HEK293T (cell line): ENCODE measurements around the gene SUPT20HL2.
"Not testable (repeated sequence)": the region's sequence is repeated elsewhere in the genome, so short reads cannot be mapped to it uniquely, and the experiment has no call there.

Source experiments
- CTCF ChIA-PET: fragments of 350-600 bp; formaldehyde crosslinking; extraction: SDS; loops from one replicate; lab custom pipeline; 2021; ENCODE audit warnings: antibody characterized with exemption, inconsistent platforms; lab: Yijun Ruan, JAX
- POLR2A ChIA-PET: fragments of 350-600 bp; formaldehyde crosslinking; extraction: SDS; loops from one replicate; lab custom pipeline; 2020; ENCODE audit warnings: antibody characterized with exemption, inconsistent platforms; lab: Yijun Ruan, JAX
- DNase-seq: peaks from one replicate; pipeline ENCODE4 v3.0.0; 2012; ENCODE audit warnings: mixed read lengths; ENCODE audit errors: extremely low spot score
- ARNT ChIP-seq: fragments of 450-650 bp; IDR thresholded peaks from 2 replicates; pipeline ENCODE4 v1.6.1; 2017; ENCODE audit warnings: mild to moderate bottlenecking
- BHLHE40 ChIP-seq: fragments of 450-650 bp; IDR thresholded peaks from 2 replicates; pipeline ENCODE4 v1.6.1; 2016; ENCODE audit warnings: mild to moderate bottlenecking, moderate library complexity, borderline replicate concordance
- CTBP1 ChIP-seq: fragments of 450-650 bp; IDR thresholded peaks from 2 replicates; pipeline ENCODE4 v1.6.1; 2016; ENCODE audit warnings: borderline replicate concordance
- ELF4 ChIP-seq: fragments of 450-650 bp; IDR thresholded peaks from 2 replicates; pipeline ENCODE4 v1.6.1; 2017; ENCODE audit warnings: antibody characterized with exemption
- FOXA1 ChIP-seq: fragments of 450-650 bp; IDR thresholded peaks from 2 replicates; pipeline ENCODE4 v1.6.1; 2016; ENCODE audit warnings: mild to moderate bottlenecking
- FOXK2 ChIP-seq: fragments of 450-650 bp; IDR thresholded peaks from 2 replicates; pipeline ENCODE4 v1.6.1; 2016; ENCODE audit warnings: mild to moderate bottlenecking
- FOXM1 ChIP-seq: fragments of 450-650 bp; IDR thresholded peaks from 2 replicates; pipeline ENCODE4 v1.6.1; 2017; ENCODE audit warnings: mild to moderate bottlenecking, borderline replicate concordance
- HDGF ChIP-seq: fragments of 450-650 bp; IDR thresholded peaks from 2 replicates; pipeline ENCODE4 v1.6.1; 2017; ENCODE audit warnings: antibody characterized with exemption, borderline replicate concordance
- L3MBTL2 ChIP-seq: fragments of 450-650 bp; conservative IDR thresholded peaks from 2 replicates; pipeline ENCODE4 v1.6.1; 2016; ENCODE audit warnings: mild to moderate bottlenecking
- LEF1 ChIP-seq: fragments of 450-650 bp; IDR thresholded peaks from 2 replicates; pipeline ENCODE4 v1.6.1; 2017; ENCODE audit warnings: mild to moderate bottlenecking, borderline replicate concordance
- NFRKB ChIP-seq: fragments of 450-650 bp; IDR thresholded peaks from 2 replicates; pipeline ENCODE4 v1.6.1; 2016; ENCODE audit warnings: mild to moderate bottlenecking, moderate library complexity
- SP1 ChIP-seq: fragments of 450-650 bp; IDR thresholded peaks from 2 replicates; pipeline ENCODE4 v1.6.1; 2017
- SUZ12 ChIP-seq: fragments of 450-650 bp; IDR thresholded peaks from 2 replicates; pipeline ENCODE4 v1.6.1; 2016; ENCODE audit warnings: mild to moderate bottlenecking
- TARDBP ChIP-seq: fragments of 450-650 bp; IDR thresholded peaks from 2 replicates; pipeline ENCODE4 v1.6.1; 2016
- ZNF384 ChIP-seq: fragments of 450-650 bp; IDR thresholded peaks from 2 replicates; pipeline ENCODE4 v1.6.1; 2016
- TF ChIP-seq, protein P1 (sequence below): fragments of 450-650 bp; IDR thresholded peaks from 2 replicates; pipeline ENCODE4 v1.6.1; 2016

SUPT20HL2 gene

DNA sequence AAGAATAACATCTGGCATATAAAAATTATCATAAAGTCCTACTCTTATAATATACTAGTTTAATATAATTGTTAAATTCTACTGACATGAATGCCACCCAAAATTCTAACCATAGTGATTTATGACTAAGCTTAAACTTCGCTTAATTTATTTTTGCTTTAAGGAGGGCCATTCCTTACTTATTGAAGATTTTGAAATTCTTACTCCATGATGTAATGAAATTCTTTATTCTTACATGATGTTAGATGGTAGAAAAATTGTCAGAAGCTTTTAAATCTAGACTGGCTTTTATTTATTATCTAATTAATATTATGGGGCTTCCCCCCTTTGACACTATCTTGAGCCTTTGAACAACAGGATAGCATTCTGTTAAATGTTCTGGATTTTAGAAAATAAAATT lies 19.5 kb upstream of the SUPT20HL2 start:
- CTCF ChIA-PET, result interaction anchor here (0.7 kb wide), 1 partner anchor 38 kb away, joined by 4 read pairs; no protein-coding TSS in a partner anchor
- no peak for DNase-seq
- POLR2A ChIA-PET, result no interaction called here
- TF ChIP-seq FOXK2 (no peak), ELF4 (no peak)

DNA sequence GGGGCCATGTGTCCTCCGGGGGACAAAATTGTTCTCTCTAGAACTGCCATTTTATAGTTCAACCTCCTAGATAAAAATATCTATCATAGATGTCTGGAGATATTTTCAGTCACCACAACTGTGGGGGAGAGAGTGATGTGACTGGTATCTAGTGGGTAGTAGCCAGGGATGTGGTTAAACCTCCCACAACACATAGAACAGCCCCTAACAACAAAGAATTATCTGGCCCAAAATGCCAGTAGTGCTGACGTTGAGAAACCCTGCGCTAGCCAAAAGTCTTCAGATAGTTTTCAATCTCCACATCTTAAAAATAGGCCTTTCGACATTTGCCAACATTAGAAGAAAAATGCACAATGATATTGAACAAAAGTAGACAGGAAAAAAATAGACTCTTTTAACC lies 19.0 kb upstream of the SUPT20HL2 start:
- CTCF ChIA-PET, result no interaction called here
- POLR2A ChIA-PET, result no interaction called here
- DNase-seq, result no peak
- no peak for TF ChIP-seq TARDBP

DNA sequence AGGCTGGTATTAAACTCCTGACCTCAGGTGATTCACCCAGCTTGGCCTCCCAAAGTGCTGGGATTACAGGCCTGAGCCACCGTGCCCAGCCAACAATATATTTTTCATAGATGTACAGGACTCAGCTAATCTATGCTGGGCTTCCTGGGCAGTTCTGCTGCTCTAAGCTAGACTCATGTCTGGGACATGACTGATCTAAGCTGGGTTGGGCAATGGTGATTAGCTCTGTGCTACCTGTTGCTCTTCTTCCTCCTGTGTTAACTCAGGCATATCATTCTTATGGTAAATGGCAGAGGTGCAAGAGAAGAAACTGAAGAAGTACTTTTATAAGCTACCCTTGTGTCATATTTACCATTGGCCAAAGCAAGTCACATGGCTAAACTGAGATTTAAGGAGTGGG lies 11.4 kb upstream of the SUPT20HL2 start:
- TF ChIP-seq, protein P1, sequence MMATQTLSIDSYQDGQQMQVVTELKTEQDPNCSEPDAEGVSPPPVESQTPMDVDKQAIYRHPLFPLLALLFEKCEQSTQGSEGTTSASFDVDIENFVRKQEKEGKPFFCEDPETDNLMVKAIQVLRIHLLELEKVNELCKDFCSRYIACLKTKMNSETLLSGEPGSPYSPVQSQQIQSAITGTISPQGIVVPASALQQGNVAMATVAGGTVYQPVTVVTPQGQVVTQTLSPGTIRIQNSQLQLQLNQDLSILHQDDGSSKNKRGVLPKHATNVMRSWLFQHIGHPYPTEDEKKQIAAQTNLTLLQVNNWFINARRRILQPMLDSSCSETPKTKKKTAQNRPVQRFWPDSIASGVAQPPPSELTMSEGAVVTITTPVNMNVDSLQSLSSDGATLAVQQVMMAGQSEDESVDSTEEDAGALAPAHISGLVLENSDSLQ, result no peak
- no peak for TF ChIP-seq FOXM1
- no peak for TF ChIP-seq ARNT
- no peak for TF ChIP-seq L3MBTL2
- no peak for TF ChIP-seq SP1
- TF ChIP-seq NFRKB, result no peak
- TF ChIP-seq ZNF384, result no peak
- no peak for TF ChIP-seq SUZ12
- TF ChIP-seq FOXA1, result no peak
- TF ChIP-seq CTBP1, result no peak
- no peak for TF ChIP-seq LEF1
- TF ChIP-seq BHLHE40, result no peak
- no peak for TF ChIP-seq FOXK2
- TF ChIP-seq HDGF, result no peak
- no peak for TF ChIP-seq ELF4
- no peak for TF ChIP-seq TARDBP
- no peak for DNase-seq
- POLR2A ChIA-PET, result no interaction called here
- CTCF ChIA-PET, result no interaction called here

DNA sequence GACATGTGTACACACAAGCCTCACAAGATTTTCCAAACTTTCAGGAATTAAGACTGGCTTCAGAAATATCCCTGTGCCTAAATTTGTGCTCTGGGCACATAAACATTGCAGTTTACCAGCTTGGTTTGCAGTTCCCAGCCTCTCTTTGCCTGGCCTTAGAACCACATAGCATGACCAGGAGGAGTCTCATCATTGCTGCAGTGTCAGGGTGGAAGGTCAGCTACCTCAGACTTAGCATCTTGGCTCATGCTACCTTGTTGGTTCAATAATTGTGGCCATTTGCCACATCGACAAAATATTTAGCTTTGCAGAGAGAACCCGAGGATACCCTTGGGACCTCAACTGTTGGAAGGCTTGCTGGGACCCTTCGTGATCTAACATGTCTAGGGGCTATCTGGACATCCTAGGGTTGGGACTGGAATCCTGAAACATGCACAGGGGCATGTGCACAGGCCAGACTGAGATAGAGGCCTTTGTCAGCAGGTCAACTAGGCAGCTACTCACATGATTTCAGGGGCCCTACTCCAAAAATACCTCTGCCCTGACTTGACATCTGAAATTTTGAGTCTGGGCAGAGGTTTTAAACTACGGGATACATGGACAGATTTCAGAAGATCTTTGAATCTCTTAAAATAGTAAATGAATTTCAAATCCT lies 8.0 kb upstream of the SUPT20HL2 start:
- CTCF ChIA-PET, result no interaction called here
- TF ChIP-seq L3MBTL2 (no peak), BHLHE40 (no peak)
- TF ChIP-seq, protein P1, result no peak
- no peak for DNase-seq
- POLR2A ChIA-PET, result no interaction called here

DNA sequence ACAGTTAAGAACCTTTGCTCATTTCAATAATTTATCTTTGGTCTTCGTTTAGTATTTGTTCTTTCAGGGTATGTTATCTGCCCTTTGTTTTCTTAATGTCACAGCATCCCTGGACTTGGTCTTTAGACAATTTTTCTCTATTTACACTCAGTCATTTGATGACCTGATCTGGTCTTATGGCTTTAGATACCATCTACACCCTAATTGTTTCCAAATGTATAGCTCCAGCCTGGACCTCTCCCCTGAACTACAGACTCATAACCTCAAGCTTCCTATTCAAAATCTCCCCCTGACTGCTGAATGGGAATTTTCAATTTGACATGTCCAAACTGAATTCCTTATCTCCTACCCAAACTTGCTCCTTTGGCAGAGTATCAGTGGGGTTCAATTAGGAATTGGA lies 3.7 kb upstream of the SUPT20HL2 start:
- ChIA-PET CTCF (no interaction called here), POLR2A (no interaction called here)
- DNase-seq, result no peak
- TF ChIP-seq SUZ12 (no peak), BHLHE40 (no peak), FOXM1 (no peak), NFRKB (no peak), ZNF384 (no peak), SP1 (no peak), ELF4 (no peak), TARDBP (no peak), HDGF (no peak), L3MBTL2 (no peak), LEF1 (no peak), ARNT (no peak), FOXA1 (no peak), FOXK2 (no peak), CTBP1 (no peak)
- TF ChIP-seq, protein P1, result no peak

DNA sequence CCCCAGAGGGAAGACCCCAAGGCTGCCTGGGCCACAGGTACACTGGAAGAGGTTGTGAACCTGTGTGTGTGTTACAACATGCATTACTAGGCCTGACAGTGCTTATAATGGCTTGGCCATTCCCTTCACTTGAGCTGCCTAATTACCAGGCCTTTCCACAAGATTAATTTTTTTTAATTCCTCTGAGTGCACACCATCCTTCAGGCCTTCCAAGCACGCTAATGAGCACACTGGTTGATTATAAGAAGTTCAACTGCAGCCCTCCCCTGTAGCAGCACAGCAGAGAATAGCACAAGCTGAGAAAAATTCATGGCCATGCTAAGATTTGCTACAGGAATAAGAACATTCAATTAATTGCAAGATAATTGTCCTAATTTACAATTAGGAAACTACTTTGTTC lies 2.2 kb upstream of the SUPT20HL2 start:
- no peak for DNase-seq
- CTCF ChIA-PET, result no interaction called here
- POLR2A ChIA-PET, result no interaction called here
- TF ChIP-seq LEF1, result no peak
- TF ChIP-seq L3MBTL2, result no peak
- no peak for TF ChIP-seq TARDBP
- no peak for TF ChIP-seq ELF4
- TF ChIP-seq CTBP1, result no peak
- TF ChIP-seq SP1, result no peak
- TF ChIP-seq HDGF, result no peak
- TF ChIP-seq FOXK2, result no peak
- TF ChIP-seq NFRKB, result no peak
- no peak for TF ChIP-seq FOXA1
- no peak for TF ChIP-seq ARNT

DNA sequence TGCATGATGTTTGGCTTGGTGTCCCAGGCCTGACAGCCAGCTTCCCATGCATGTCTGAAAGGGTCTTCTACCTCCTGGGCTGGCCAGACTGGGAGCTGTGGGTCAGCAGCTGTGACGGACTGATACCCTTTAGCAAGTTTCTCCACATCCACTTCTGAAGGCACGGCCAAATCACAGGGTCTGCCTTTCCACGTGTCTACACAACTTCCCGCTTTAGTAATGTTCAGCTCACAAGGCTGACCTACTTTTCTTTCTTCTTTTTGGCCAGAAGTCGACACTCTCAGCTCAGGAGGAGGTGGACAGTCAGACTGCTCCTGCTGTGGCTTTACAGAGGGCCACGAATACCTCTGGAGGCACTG lies 1.6 kb downstream of the SUPT20HL2 start:
- DNase-seq, CTCF ChIA-PET, POLR2A ChIA-PET: not testable (repeated sequence)

DNA sequence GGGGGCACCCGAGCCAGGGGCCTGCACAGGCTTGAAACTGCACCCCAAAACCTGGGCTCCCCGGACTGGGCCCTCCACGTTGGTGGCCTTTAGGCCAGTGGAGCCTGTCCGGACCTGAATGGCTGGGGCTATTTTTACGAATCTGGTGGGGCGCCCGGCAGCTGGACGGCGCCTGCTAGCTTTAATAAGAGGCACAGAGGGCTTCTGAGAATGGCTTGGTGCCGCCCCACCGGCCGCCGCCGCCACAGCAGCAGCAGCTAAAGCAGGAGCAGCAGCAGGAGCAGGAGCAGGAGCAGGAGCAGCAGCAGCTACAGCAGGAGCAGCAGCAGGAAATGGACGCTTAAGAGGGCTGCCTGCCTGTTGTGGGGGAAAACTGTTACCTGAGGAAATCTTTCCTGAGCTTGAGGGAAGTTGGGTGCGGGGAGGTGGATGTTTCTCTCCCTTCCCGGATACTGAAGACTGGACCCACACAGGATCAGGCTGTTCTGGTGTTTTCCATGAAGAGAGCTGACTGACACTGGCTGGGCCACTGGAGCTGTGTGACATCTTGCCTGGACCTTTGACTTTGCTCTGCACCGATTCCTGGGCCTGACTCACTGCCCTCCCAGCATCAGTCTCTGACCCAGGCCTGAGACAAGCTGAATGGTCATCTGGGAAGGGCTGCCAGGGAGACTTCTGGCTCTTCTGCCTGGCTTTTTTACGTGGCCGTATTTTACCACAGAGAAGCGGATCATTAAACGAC lies 2.2 kb downstream of the SUPT20HL2 start:
- CTCF ChIA-PET, POLR2A ChIA-PET, DNase-seq: not testable (repeated sequence)

DNA sequence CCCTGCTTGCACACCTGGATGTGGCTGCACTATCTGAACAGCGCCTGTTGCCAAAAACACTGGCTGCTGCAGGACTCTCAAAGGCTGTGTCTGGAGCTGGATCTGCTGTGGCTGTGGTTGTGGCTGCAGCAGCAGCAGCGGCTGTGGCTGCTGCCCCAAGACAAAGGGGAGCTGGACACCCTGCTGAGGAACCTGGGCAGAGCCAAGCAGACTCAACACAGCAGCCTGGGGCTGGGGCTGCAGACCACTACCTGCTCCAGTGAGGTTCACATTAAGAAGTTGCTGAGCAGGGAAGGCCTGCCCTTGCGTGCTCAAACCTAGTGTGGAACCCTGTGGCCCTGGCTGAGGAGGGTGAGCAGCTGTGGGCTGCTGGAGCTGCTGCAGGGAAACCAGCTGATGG lies 3.0 kb downstream of the SUPT20HL2 start:
- DNase-seq, POLR2A ChIA-PET, CTCF ChIA-PET: not testable (repeated sequence)

DNA sequence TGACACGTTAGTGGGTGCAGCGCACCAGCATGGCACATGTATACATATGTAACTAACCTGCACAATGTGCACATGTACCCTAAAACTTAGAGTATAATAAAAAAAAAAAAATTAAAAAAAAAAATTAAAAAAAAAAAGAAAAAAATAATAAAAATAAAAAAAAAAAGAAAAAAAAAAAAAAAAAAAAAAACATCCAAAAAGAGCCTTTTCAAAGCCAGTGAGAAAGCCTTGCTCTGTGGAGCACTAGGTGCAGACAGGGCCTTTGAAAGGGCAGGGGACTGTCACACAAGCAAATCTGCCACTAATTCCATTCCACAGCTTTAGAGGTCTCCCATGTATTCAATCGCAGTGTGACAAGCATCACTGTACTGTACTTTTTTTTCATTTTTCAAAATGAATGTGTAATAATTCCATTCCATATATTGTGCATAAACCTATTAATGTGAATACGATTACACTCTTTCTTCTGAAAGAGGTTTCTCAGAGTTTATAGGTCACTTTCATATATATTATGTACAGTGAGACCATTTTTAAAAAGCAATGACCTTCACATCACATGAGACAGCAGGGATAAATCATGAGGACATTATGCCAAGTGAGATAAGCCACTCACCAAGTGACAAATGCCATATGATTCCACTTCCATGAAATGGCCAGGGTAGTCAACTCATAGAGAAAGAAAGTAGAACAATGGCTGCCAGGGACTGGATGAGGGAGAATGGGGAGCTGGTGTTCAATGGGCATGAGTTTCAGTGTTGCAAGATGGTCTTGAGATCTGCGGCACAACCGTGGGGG lies 4.1 kb downstream of the SUPT20HL2 start:
- POLR2A ChIA-PET, CTCF ChIA-PET, DNase-seq: not testable (repeated sequence)

DNA sequence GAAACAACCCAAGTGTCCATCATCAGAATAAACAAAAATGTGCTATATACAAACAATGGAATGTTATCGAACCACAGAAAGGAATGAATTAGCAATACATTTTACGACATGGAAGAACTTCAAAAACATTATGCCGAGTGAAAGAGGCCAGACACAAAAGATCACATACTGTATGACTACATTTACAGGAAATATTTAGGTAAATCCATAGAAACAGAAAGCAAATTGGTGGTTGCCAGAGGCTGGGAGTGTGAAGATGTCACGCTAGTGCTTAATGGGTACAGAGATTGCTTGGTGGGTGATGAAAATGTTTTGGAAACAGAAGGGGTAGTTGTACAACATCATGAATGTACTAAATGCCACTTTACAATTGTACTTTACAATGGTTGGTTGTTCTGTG lies 5.1 kb downstream of the SUPT20HL2 start:
- POLR2A ChIA-PET, result not testable (repeated sequence)

More for the DNA sequence above, 5.1 kb downstream of the SUPT20HL2 start:
- DNase-seq, CTCF ChIA-PET: not testable (repeated sequence)
